HG03520 (cell line): ENCODE measurements around the gene CMTM2.
"Not testable (repeated sequence)": the region's sequence is repeated elsewhere in the genome, so short reads cannot be mapped to it uniquely, and the experiment has no call there.

Source experiments
- ATAC-seq: cut with Tn5 transposase; IDR thresholded peaks from one replicate; pipeline ENCODE4 v1.9.1; 2021; ENCODE audit warnings: mild to moderate bottlenecking, moderate library complexity; ENCODE audit not compliant: unreplicated experiment

CMTM2 gene

GRCh38 chr16:66552286-66553177 lies 26.7 kb upstream of the CMTM2 start, which contains the start of gene CKLF:
TSS of gene CKLF (plus strand) at chr16:66552576. CDS start at chr16:66552716, 140 bp downstream.
- peak; percentile 50 for ATAC-seq

DNA sequence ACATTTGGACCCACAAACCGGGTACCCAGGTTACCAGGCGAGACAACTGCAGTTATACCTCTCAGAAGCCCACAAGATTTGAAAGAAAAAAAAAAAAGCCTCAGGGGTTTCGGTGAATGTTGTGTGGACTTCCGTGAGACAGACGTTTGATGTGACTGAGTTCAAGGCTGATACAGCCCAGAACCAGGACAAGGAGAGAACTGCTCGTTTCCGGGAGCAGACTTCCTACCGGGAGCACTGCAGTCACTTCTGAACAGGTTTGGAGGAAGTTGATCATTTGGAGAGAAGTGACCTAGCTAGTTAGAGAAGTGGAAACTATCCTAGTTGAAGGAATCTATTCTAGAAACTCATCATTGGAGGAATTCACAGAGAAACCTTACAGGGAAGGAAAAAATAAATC lies 26.0 kb upstream of the CMTM2 start:
- no peak for ATAC-seq

DNA sequence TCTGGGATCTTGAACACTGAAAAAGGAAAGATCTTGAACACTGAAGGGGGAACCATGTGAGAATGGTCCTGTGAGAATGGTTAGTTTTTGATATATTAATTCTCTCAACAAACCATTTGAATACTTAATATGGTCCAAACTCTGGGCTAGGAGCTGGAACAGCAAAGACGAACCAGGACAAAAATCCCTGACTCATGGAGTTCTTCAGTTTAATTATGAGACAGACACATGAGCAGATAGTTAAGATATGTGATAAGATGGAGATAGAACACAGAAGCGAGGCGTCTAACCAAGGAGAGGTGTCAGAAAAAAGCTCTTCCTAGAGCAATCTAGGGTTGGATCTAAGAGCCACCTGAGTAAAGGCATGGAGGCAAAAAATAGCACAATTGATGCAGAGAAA lies 25.2 kb upstream of the CMTM2 start:
- ATAC-seq: no peak

DNA sequence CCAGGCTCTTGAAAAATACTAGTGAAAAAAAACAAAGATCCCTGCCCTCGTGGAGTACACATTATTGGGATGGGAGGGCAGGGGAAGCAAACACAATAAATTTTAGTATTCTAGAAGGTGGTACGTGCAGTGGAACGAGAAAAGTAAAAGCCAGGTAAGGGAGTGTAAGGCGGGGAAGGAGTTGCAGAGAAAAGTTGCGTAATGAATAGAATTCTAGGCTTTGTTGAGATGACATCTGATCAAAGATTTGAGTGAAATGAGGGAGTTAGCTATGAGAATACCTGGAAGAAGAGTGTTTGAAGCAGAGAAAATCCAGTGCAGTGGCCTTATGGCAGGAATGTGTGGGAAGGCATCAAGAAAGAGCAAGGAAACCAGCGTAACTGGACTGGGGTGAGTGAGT lies 24.8 kb upstream of the CMTM2 start:
- ATAC-seq: no peak

DNA sequence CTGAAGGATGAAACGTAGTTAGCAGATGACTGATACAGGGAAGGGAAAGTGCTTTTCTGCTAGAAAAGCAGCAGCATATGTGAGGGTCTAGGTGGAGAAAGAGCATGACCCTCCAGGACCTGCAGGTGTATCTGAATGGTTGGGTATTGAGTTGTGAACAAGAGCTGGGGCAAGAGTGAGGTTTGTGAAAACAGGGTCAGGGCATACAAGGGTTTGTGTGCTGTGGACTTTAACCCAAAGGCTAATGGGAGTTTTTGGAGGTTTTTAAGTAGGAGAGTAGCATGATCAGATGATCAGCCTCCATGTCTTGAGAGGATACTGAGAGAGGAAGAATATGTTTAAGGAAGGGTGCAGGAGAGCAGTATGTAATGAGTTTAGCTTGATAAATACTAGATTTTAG lies 19.2 kb upstream of the CMTM2 start:
- ATAC-seq: no peak

- no peak for ATAC-seq
Observed at GRCh38 chr16:66561381-66562080, 17.7 kb upstream of the CMTM2 start.

GRCh38 chr16:66562409-66562808 lies 16.9 kb upstream of the CMTM2 start:
- no peak for ATAC-seq

DNA sequence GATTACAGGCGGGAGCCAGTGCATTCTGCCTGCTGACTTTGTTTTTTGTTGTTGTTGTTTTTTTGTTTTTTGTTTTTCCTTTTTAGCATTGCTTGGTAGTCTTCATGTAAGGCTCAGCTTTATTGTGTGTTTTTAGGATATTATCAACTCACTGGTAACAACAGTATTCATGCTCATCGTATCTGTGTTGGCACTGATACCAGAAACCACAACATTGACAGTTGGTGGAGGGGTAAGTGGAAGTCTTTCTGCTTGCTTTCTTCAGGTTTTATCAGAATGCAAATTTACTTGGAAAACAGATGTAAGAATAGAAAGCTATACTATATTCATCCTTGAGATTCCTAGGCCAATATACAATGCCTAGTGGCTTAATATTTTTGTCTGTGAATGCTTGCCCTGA lies 16.3 kb upstream of the CMTM2 start:
- no peak for ATAC-seq

DNA sequence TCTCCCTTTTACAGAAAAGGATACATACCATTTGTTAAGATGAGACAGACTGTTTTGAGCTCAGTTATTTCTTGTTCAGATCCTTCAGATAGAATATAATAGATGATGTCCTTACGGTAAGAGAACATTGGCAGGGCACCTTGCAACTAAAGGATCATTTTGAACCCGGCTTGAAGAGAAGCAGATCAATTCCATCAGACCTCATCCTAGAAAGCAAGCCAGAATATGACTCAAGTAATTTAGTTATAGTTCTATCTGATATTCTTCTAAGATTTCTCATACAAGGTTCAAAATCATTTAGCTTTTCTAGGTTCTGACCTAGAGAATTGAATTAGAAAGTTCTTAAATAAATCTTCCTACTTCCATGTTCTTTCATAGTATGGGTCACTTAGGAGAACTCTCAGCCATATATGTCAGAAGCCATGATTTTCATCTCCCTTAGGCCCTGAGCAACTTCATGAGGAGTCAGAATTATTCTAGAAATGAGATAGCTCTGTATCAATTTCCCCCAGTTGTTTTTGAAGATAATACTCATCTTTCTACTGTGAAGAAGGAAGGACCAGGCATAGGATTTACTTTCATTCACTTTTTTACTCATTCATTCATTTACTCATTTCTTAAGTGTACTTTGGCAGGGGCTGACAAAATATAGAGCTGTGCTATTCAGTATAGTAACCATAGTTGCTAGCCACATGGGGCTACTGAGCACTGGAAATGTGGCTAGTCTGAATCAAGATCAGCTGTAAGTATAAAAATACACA lies 15.5 kb upstream of the CMTM2 start:
- ATAC-seq: no peak

DNA sequence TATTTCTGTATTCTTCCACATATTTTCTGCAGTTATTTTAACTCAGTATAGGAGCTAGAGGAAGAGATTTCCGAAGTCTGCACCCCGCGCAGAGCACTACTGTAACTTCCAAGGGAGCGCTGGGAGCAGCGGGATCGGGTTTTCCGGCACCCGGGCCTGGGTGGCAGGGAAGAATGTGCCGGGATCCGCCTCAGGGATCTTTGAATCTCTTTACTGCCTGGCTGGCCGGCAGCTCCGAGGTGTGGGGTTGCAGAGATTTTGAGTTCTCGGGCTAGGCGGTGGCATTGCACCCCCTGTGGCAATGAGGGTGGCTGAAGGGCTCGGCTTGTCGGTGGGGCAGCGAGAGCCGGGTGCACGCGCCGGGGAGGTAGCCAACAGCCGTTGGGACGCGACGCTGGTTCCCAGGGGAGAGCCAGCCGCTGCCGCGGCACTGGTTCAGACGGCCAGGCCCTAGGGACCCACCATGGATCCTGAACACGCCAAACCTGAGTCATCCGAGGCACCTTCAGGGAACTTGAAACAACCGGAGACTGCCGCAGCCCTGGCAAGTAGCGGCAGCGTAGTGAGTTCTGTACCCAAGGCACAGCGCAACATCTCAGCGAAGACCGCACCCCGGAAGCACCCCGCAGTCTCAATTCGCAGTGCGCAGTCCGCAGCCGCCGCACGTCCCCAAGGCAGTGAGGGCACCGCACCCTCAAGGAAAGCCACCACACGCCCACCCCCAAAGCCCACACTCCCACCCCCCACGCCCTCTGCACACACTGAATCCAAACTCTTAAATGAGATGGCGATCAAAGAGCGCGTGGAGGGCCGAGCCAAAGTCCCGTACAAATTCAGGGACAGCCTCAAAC lies 13.0 kb upstream of the CMTM2 start, which contains the start of gene CMTM1:
CMTM1 (plus strand) TSS at position 389 of the 851 bp plus-strand sequence; CDS start at position 464, 75 bp downstream.
- ATAC-seq: no peak

- not testable (repeated sequence) for ATAC-seq
Observed at GRCh38 chr16:66567270-66567669, 12.0 kb upstream of the CMTM2 start.

DNA sequence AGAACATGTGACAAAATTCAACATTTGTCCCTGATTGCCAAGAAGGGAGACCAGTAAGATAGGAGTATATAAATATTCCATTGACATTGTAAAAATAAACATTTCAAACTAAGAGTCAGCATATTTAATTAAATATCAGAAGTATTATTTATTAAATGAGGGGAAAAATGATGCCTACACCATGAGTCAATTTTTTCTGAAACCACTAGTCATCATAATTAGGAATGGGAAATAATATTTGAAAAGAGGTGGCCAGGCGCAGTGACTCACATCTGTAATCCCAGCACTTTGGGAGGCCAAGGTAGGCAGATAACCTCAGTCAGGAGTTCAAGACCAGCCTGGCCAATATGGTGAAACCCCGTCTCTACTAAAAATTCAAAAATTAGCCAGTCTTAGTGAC lies 10.9 kb upstream of the CMTM2 start:
- no peak for ATAC-seq

GRCh38 chr16:66569131-66569530 lies 10.1 kb upstream of the CMTM2 start:
- no peak for ATAC-seq

DNA sequence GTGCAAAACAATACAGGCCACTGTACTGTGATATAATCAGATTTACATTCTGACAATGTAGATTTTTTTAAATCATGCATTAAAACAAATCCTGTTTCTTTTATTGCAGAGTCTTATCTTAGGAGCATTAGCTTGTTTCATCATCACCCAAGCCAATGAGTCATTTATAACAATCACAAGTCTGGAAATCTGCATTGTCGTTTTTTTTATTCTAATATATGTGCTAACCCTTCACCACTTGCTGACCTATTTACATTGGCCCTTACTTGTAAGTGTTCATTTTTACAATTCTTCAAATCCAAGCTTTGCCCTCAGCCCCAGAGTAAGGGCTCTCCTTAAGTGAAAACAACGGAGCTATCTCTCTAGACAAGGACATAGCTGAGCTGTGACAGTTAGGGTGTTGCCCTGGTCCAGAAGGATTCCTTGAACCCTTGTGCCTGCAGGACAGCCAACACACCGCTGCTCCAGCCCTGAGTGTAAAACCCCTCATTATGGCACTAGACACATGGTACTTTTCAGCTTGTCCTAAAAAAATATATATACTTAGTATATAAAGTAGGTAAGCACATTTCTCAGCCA lies 9.3 kb upstream of the CMTM2 start:
- no peak for ATAC-seq

- no peak for ATAC-seq
Observed at GRCh38 chr16:66572356-66572755, 6.9 kb upstream of the CMTM2 start.

- ATAC-seq: no peak
Observed at GRCh38 chr16:66574081-66574480, 5.2 kb upstream of the CMTM2 start.

DNA sequence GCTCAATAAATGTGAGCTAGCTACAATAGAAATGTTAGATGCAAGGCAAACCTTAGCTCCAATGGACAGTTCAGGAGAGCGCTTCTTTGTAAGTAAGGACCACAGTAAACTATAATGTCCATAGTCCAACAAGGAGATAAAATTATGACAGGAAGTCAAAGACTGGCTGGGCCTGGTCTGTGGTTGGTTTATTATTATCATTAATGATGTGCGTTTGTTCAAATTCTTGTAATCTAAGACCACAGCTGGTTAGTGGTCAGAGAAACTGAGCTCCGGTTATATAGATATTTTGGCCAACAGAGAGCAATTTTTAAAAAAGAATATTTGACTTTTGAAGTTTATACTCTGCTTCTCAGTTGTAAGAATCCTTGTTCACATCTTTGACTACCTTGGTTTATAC lies 4.7 kb upstream of the CMTM2 start:
- ATAC-seq: no peak

- no peak for ATAC-seq
Observed at GRCh38 chr16:66575060-66575459, 4.2 kb upstream of the CMTM2 start.

DNA sequence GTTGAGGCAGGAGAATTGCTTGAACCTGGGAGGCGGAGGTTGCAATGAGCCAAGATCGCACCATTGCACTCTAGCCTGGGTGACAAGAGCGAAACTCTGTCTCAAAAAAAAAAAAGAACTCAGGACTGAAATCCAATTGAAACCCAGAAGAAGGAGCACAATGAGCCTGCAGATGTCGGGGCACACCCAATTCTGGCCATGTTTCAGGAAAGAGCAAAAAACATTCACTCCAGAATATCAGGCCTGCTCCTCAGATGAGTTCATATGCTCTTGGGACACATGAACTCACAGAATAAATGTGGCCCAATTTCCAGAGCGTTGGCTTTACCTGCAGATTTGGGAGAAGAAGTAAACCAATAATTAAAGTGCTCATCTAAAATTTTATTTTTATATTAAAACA lies 3.0 kb upstream of the CMTM2 start:
- no peak for ATAC-seq

- no peak for ATAC-seq
Observed at GRCh38 chr16:66580605-66581209, 1.4 kb downstream of the CMTM2 start.
